GM23248 (cell line): ENCODE measurements around the gene PIGB.
"Not testable (repeated sequence)": the region's sequence is repeated elsewhere in the genome, so short reads cannot be mapped to it uniquely, and the experiment has no call there.

Source experiments
- EZH2 ChIP-seq: fragments of 200-600 bp; sonication (generic); IDR thresholded peaks from 2 replicates; pipeline ENCODE4 v1.6.1; 2018; ENCODE audit warnings: antibody characterized with exemption, mild to moderate bottlenecking; ENCODE audit not compliant: insufficient read depth, poor library complexity, severe bottlenecking
- EZH2phosphoT487 ChIP-seq: fragments of 200-600 bp; sonication (generic); IDR thresholded peaks from 2 replicates; pipeline ENCODE4 v1.6.1; 2018; ENCODE audit warnings: antibody characterized with exemption, moderate library complexity, mild to moderate bottlenecking, low read depth; ENCODE audit not compliant: insufficient read depth

GRCh38 chr15:55302801-55303200 is 16.2 kb upstream of the PIGB start:
- not testable (repeated sequence) for TF ChIP-seq EZH2, EZH2phosphoT487
